ENCODE results near the gene BMF. TPM values are rescaled to one million over a fixed set of nuclear protein-coding genes. Genes with fewer than 3 reads are reported as not detected.

Gene BMF
- total RNA-seq, 1 experiment from 2014 or later: 13.2 TPM

- no peak overlapping the region for H3K4me2 ChIP-seq (ENCODE audit: insufficient read depth, insufficient read length, low read length)
Measured at GRCh38 chr15:40146037-40146436, 37.4 kb upstream of the BMF start.

More at GRCh38 chr15:40146037-40146436, 37.4 kb upstream of the BMF start:
- Histone ChIP-seq H3K9me3 (ENCODE audit: control insufficient read depth, low read depth, low read length) (no peaks in the 10 kb centered on the region), H2BK120ac (ENCODE audit: low read depth, low read length, poor library complexity, severe bottlenecking) (no peak overlapping the region), H4K91ac (ENCODE audit: insufficient read length, low read depth, low read length) (no peak overlapping the region), H3K14ac (ENCODE audit: insufficient read depth, low read length) (no peak overlapping the region), H2BK15ac (ENCODE audit: low read depth, low read length) (no peak overlapping the region), H3K23ac (ENCODE audit: insufficient read length, low read depth, low read length) (no peak overlapping the region), H2AK5ac (ENCODE audit: insufficient read length, low read length) (no peak overlapping the region), H2AFZ (ENCODE audit: low read length) (no peak overlapping the region), H3K79me2 (ENCODE audit: insufficient read depth, low read length) (no peaks in the 10 kb centered on the region), H3K27me3 (ENCODE audit: insufficient read depth, low read length) (no peaks in the 10 kb centered on the region), H2BK5ac (ENCODE audit: insufficient read length, low read length) (no peak overlapping the region), H2BK20ac (ENCODE audit: low read depth, low read length, poor library complexity, severe bottlenecking) (no peak overlapping the region), H3K56ac (ENCODE audit: insufficient read length, low read depth, low read length) (no peak overlapping the region), H3K9ac (ENCODE audit: extremely low read depth, insufficient read length, low read length) (no peak overlapping the region), H3K18ac (ENCODE audit: insufficient read length, low read depth, low read length) (no peak overlapping the region), H3T11ph (ENCODE audit: low read length) (no peak overlapping the region), H4K8ac (replicated peaks; ENCODE audit: insufficient read length, low read depth, low read length) (no peak overlapping the region), H3K23me2 (ENCODE audit: insufficient read length, low read depth, low read length, poor library complexity, severe bottlenecking) (no peaks in the 10 kb centered on the region), H4K5ac (ENCODE audit: insufficient read length, low read depth, low read length) (no peak overlapping the region), H3K4ac (ENCODE audit: low read depth, low read length) (no peak overlapping the region), H3K79me1 (ENCODE audit: insufficient read depth, low read depth, low read length, poor library complexity, severe bottlenecking) (no peaks in the 10 kb centered on the region), H3K4me1 (ENCODE audit: insufficient read depth, low read length) (no peaks in the 10 kb centered on the region), H2BK12ac (ENCODE audit: insufficient read length, low read depth, low read length) (no peak overlapping the region), H3K27ac (ENCODE audit: insufficient read length, low read depth, low read length) (no peak overlapping the region), H4K20me1 (ENCODE audit: control insufficient read depth, insufficient read depth, insufficient read length) (no peaks in the 10 kb centered on the region)
- Mint-ChIP-seq H3K27ac (no peak overlapping the region), H3K4me1 (peaks cover 0 to 2% of the 10 kb centered on the region in 2 experiments; a peak in 1 of 4 replicates), H3K4me3 (no peak overlapping the region), H3K9me3 (no peaks in the 10 kb centered on the region; a peak in 1 of 5 replicates), H3K27me3 (ENCODE audit: low read depth) (peaks cover 2% of the 10 kb centered on the region; the same call in 1 of the 2 replicates), H3K36me3 (ENCODE audit: insufficient read depth in 1 of 3, low read depth in 3 of 3) (no peaks in the 10 kb centered on the region; a peak in 1 of 7 replicates)
- no peak for TF ChIP-seq CTCF (conservative IDR thresholded peaks at IDR 0.05)
- WGBS (ENCODE audit: extremely low coverage, insufficient read length, low lambda C conversion rate): no CpG with 5 or more reads among the region's 4 CpGs
- DNase-seq: no peak

Measured in H9 (cell line).